H9 (cell line): ENCODE results near the gene SLC34A2. TPM values are rescaled to one million over a fixed set of nuclear protein-coding genes. Genes with fewer than 3 reads are reported as not detected.

ENCODE experiments used
- DNase-seq: peaks from one replicate; pipeline ENCODE4 v3.0.0-alpha.2; 2017
- H2AFZ ChIP-seq: one replicate; pipeline ENCODE4 v1.6.1; 2013; ENCODE audit warnings: mild to moderate bottlenecking, low read length, control low read depth, moderate library complexity
- H2AK5ac ChIP-seq: 2 replicates; pipeline ENCODE4 v1.6.1; 2013; ENCODE audit warnings: low read length, control low read depth, mixed read lengths; ENCODE audit not compliant: insufficient read length
- H2BK120ac ChIP-seq: one replicate; pipeline ENCODE4 v1.6.1; 2013; ENCODE audit warnings: low read depth, mild to moderate bottlenecking, low read length, control low read depth, inconsistent platforms; ENCODE audit not compliant: poor library complexity, severe bottlenecking
- H2BK12ac ChIP-seq: 2 replicates; pipeline ENCODE4 v1.6.1; 2013; ENCODE audit warnings: low read length, control low read depth, mixed read lengths, low read depth; ENCODE audit not compliant: insufficient read length
- H2BK15ac ChIP-seq: 2 replicates; pipeline ENCODE4 v1.6.1; 2013; ENCODE audit warnings: low read depth, low read length, control low read depth
- H2BK20ac ChIP-seq: one replicate; pipeline ENCODE4 v1.6.1; 2013; ENCODE audit warnings: low read depth, mild to moderate bottlenecking, low read length, control low read depth, inconsistent platforms; ENCODE audit not compliant: poor library complexity, severe bottlenecking
- H2BK5ac ChIP-seq: 2 replicates; pipeline ENCODE4 v1.6.1; 2013; ENCODE audit warnings: low read length, control low read depth, mixed read lengths; ENCODE audit not compliant: insufficient read length
- H3K14ac ChIP-seq: 2 replicates; pipeline ENCODE4 v1.6.1; 2013; ENCODE audit warnings: low read length, control low read depth; ENCODE audit not compliant: insufficient read depth
- H3K18ac ChIP-seq: 2 replicates; pipeline ENCODE4 v1.6.1; 2013; ENCODE audit warnings: low read depth, mild to moderate bottlenecking, mixed read lengths, low read length, control low read depth; ENCODE audit not compliant: insufficient read length
- H3K23ac ChIP-seq: 2 replicates; pipeline ENCODE4 v1.6.1; 2013; ENCODE audit warnings: low read length, control low read depth, mixed read lengths, low read depth; ENCODE audit not compliant: insufficient read length
- H3K23me2 ChIP-seq: 2 replicates; pipeline ENCODE4 v1.6.1; 2013; ENCODE audit warnings: low read depth, mild to moderate bottlenecking, mixed read lengths, low read length, control low read depth; ENCODE audit not compliant: insufficient read length, poor library complexity, severe bottlenecking
- H3K27ac ChIP-seq: 2 replicates; pipeline ENCODE4 v1.5.1; 2013; ENCODE audit warnings: low read length, control low read depth, mixed read lengths, low read depth; ENCODE audit not compliant: insufficient read length
- H3K27me3 ChIP-seq: 2 replicates; pipeline ENCODE4 v1.6.1; 2013; ENCODE audit warnings: low read length, control low read depth, inconsistent platforms; ENCODE audit not compliant: insufficient read depth
- H3K4ac ChIP-seq: 2 replicates; pipeline ENCODE4 v1.6.1; 2013; ENCODE audit warnings: low read depth, mild to moderate bottlenecking, control low read depth, inconsistent platforms, low read length, moderate library complexity
- H3K4me1 ChIP-seq: 2 replicates; pipeline ENCODE4 v1.6.1; 2013; ENCODE audit warnings: low read length, control low read depth, inconsistent platforms; ENCODE audit not compliant: insufficient read depth
- H3K4me2 ChIP-seq: 2 replicates; pipeline ENCODE4 v1.6.1; 2013; ENCODE audit warnings: low read length, control low read depth, mixed read lengths; ENCODE audit not compliant: insufficient read length, insufficient read depth
- H3K56ac ChIP-seq: 2 replicates; pipeline ENCODE4 v1.6.1; 2013; ENCODE audit warnings: low read depth, mild to moderate bottlenecking, mixed read lengths, low read length, control low read depth; ENCODE audit not compliant: insufficient read length
- H3K79me1 ChIP-seq: 2 replicates; pipeline ENCODE4 v1.6.1; 2013; ENCODE audit warnings: low read depth, mild to moderate bottlenecking, moderate library complexity, low read length, control low read depth, inconsistent platforms; ENCODE audit not compliant: insufficient read depth, poor library complexity, severe bottlenecking
- H3K79me2 ChIP-seq: 2 replicates; pipeline ENCODE4 v1.6.1; 2013; ENCODE audit warnings: low read length, control low read depth, inconsistent platforms; ENCODE audit not compliant: insufficient read depth
- H3K9ac ChIP-seq: 2 replicates; pipeline ENCODE4 v1.6.1; 2013; ENCODE audit warnings: low read length, control low read depth, mixed read lengths; ENCODE audit not compliant: insufficient read length; ENCODE audit errors: extremely low read depth
- H3K9me3 ChIP-seq: one replicate; pipeline ENCODE4 v1.6.1; 2013; ENCODE audit warnings: low read depth, low read length, inconsistent platforms; ENCODE audit not compliant: control insufficient read depth
- H3T11ph ChIP-seq: one replicate; pipeline ENCODE4 v1.6.1; 2013; ENCODE audit warnings: mild to moderate bottlenecking, low read length, control low read depth, inconsistent platforms
- H4K20me1 ChIP-seq: one replicate; pipeline ENCODE4 v1.6.1; 2013; ENCODE audit not compliant: control insufficient read depth, insufficient read length, insufficient read depth
- H4K5ac ChIP-seq: 2 replicates; pipeline ENCODE4 v1.6.1; 2013; ENCODE audit warnings: low read depth, mild to moderate bottlenecking, mixed read lengths, low read length, control low read depth; ENCODE audit not compliant: insufficient read length
- H4K8ac ChIP-seq: replicated peaks from 2 replicates; pipeline ENCODE4 v1.6.1; 2013; ENCODE audit warnings: low read length, control low read depth, mixed read lengths, low read depth; ENCODE audit not compliant: insufficient read length
- H4K91ac ChIP-seq: 2 replicates; pipeline ENCODE4 v1.6.1; 2013; ENCODE audit warnings: low read depth, mild to moderate bottlenecking, moderate library complexity, mixed read lengths, low read length, control low read depth; ENCODE audit not compliant: insufficient read length
- H3K27ac Mint-ChIP-seq, 3 experiments: 2 replicates in 2 of 3; 3 replicates in 1 of 3; pipeline ENCODE4 v1.8.0; 2020 to 2021; ENCODE audit warnings: mixed read lengths in 3 of 3, mild to moderate bottlenecking in 1 of 3, moderate library complexity in 1 of 3
- H3K27me3 Mint-ChIP-seq: 2 replicates; pipeline ENCODE4 v1.8.0; 2021; ENCODE audit warnings: low read depth, mild to moderate bottlenecking, moderate library complexity, mixed read lengths
- H3K36me3 Mint-ChIP-seq, 3 experiments: 2 replicates in 2 of 3; 3 replicates in 1 of 3; pipeline ENCODE4 v1.8.0; 2020 to 2021; ENCODE audit warnings: low read depth in 3 of 3, mixed read lengths in 3 of 3; ENCODE audit not compliant: insufficient read depth in 1 of 3
- H3K4me1 Mint-ChIP-seq, 2 experiments: 2 replicates each; pipeline ENCODE4 v1.8.0; 2020; ENCODE audit warnings: mixed read lengths in 2 of 2
- H3K4me3 Mint-ChIP-seq, 2 experiments: 2 replicates in 1 of 2; 3 replicates in 1 of 2; pipeline ENCODE4 v1.8.0; 2020 to 2021; ENCODE audit warnings: mild to moderate bottlenecking in 2 of 2, mixed read lengths in 2 of 2, moderate library complexity in 1 of 2
- H3K9me3 Mint-ChIP-seq, 2 experiments: 2 replicates in 1 of 2; 3 replicates in 1 of 2; pipeline ENCODE4 v1.8.0; 2020; ENCODE audit warnings: mild to moderate bottlenecking in 2 of 2, mixed read lengths in 2 of 2, moderate library complexity in 1 of 2
- CTCF ChIP-seq: fragments of 200-600 bp; sonication (generic); conservative IDR thresholded peaks from 3 replicates; pipeline ENCODE4 v1.8.0; 2021; ENCODE audit warnings: antibody characterized with exemption, mild to moderate bottlenecking
- WGBS: extraction: QIAGEN DNeasy Blood & Tissue Kit; methylation state at CpG from one replicate; pipeline ENCODE4 v1.1.7; 2013; ENCODE audit warnings: missing lambda C conversion rate, low lambda C conversion rate, mixed read lengths; ENCODE audit not compliant: insufficient read length; ENCODE audit errors: extremely low coverage; 5-methylcytosine and 5-hydroxymethylcytosine counted together
- total RNA-seq: library from RNA; stranded (reverse); gene quantifications from 2 replicates; pipeline ENCODE4 v1.2.1, GENCODE V29; 2021

Gene SLC34A2
- total RNA-seq, 1 experiment from 2014 or later = 0.57 TPM

GRCh38 chr4:25727711-25728493 is 72.3 kb downstream of the SLC34A2 start:
- H3T11ph ChIP-seq = no peak overlapping the region
- WGBS = no CpG with 5 or more reads among the region's 9 CpGs
- no peaks in the 10 kb centered on the region; the same call in none of the 2 replicates for H3K27me3 Mint-ChIP-seq

More at GRCh38 chr4:25727711-25728493, 72.3 kb downstream of the SLC34A2 start:
- Histone ChIP-seq H3K4ac (no peak overlapping the region), H3K79me1 (no peaks in the 10 kb centered on the region), H2AFZ (no peak overlapping the region), H2BK15ac (no peak overlapping the region), H4K91ac (no peak overlapping the region), H3K4me2 (no peak overlapping the region), H3K18ac (no peak overlapping the region), H3K23me2 (no peaks in the 10 kb centered on the region), H2BK5ac (no peak overlapping the region), H3K9ac (no peak overlapping the region), H4K20me1 (no peaks in the 10 kb centered on the region), H3K23ac (no peak overlapping the region), H2BK12ac (no peak overlapping the region), H3K56ac (no peak overlapping the region), H3K27ac (no peak overlapping the region), H3K14ac (no peak overlapping the region), H2AK5ac (no peak overlapping the region), H3K79me2 (no peaks in the 10 kb centered on the region), H2BK20ac (no peak overlapping the region), H4K8ac (no peak overlapping the region), H2BK120ac (no peak overlapping the region), H3K27me3 (no peaks in the 10 kb centered on the region), H4K5ac (no peak overlapping the region), H3K9me3 (no peaks in the 10 kb centered on the region), H3K4me1 (no peaks in the 10 kb centered on the region)
- no peak for TF ChIP-seq CTCF
- Mint-ChIP-seq H3K4me1 (no peaks in the 10 kb centered on the region), H3K27ac (no peak overlapping the region), H3K9me3 (no peaks in the 10 kb centered on the region; a peak in 2 of 5 replicates), H3K4me3 (no peak overlapping the region), H3K36me3 (no peaks in the 10 kb centered on the region)
- DNase-seq = no peak

Other genes starting within 250 kb of the SLC34A2 start
- 44.5 and 48.3 TPM in 2 replicates for gene SEL1L3, start 207.1 kb downstream of the SLC34A2 start, total RNA-seq